Measurements from ENCODE around the gene NHS.

NHS gene

DNA sequence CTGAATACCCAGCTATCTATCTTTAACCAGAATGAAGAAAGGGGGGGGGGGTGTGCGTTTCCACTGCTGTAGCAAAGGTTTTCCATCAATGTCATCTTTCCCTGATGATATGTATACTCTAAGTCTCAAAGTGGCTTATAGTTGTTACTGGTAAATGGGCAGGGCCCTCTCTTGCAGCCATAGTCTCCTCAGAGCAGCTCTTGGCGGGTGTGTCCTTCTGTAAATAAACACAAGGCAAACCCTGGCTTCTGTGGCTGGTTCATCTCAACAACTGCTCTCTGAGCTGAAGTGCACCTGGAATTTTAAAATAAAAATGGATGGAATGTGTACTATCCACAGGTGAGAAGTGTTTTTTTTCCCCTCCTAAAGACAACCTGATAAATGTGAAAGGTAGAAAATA lies 304.8 kb downstream of the NHS start:
- no peaks in the 10 kb centered on the region for H3K79me2 ChIP-seq (ENCODE audit: insufficient read depth, low read length)
- H3K4me1 ChIP-seq (ENCODE audit: insufficient read depth, low read length): no peaks in the 10 kb centered on the region
- DNase-seq: no peak
- no peak overlapping the region for H3K27ac ChIP-seq (ENCODE audit: low read length)
- H3K9me3 ChIP-seq (ENCODE audit: insufficient read depth, low read length, severe bottlenecking): no peaks in the 10 kb centered on the region
- no peak overlapping the region for H3K4me3 ChIP-seq (ENCODE audit: low read depth in 1 of 2, low read length in 2 of 2)
- H3K9ac ChIP-seq (ENCODE audit: low read depth, low read length): no peak overlapping the region
- H4K20me1 ChIP-seq (ENCODE audit: insufficient read depth, low read length): no peaks in the 10 kb centered on the region
- H3K36me3 ChIP-seq (ENCODE audit: insufficient read depth, low read length): no peaks in the 10 kb centered on the region
- no peak for TF ChIP-seq EZH2 (IDR thresholded peaks at IDR 0.05; ENCODE audit: borderline replicate concordance, low read depth, low read length, severe bottlenecking)
- TF ChIP-seq, protein P1, sequence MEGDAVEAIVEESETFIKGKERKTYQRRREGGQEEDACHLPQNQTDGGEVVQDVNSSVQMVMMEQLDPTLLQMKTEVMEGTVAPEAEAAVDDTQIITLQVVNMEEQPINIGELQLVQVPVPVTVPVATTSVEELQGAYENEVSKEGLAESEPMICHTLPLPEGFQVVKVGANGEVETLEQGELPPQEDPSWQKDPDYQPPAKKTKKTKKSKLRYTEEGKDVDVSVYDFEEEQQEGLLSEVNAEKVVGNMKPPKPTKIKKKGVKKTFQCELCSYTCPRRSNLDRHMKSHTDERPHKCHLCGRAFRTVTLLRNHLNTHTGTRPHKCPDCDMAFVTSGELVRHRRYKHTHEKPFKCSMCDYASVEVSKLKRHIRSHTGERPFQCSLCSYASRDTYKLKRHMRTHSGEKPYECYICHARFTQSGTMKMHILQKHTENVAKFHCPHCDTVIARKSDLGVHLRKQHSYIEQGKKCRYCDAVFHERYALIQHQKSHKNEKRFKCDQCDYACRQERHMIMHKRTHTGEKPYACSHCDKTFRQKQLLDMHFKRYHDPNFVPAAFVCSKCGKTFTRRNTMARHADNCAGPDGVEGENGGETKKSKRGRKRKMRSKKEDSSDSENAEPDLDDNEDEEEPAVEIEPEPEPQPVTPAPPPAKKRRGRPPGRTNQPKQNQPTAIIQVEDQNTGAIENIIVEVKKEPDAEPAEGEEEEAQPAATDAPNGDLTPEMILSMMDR (IDR thresholded peaks at IDR 0.05; ENCODE audit: borderline replicate concordance, extremely low read depth, low read length, poor library complexity, severe bottlenecking): no peak
- H2AFZ ChIP-seq (ENCODE audit: low read depth, low read length): no peak overlapping the region
- no peak overlapping the region for H3K4me2 ChIP-seq (ENCODE audit: insufficient read depth, low read length)
- no peak for ATAC-seq (ENCODE audit: insufficient read depth, low read depth)
- no peaks in the 10 kb centered on the region for H3K27me3 ChIP-seq (ENCODE audit: insufficient read depth, low read length, poor library complexity)

DNA sequence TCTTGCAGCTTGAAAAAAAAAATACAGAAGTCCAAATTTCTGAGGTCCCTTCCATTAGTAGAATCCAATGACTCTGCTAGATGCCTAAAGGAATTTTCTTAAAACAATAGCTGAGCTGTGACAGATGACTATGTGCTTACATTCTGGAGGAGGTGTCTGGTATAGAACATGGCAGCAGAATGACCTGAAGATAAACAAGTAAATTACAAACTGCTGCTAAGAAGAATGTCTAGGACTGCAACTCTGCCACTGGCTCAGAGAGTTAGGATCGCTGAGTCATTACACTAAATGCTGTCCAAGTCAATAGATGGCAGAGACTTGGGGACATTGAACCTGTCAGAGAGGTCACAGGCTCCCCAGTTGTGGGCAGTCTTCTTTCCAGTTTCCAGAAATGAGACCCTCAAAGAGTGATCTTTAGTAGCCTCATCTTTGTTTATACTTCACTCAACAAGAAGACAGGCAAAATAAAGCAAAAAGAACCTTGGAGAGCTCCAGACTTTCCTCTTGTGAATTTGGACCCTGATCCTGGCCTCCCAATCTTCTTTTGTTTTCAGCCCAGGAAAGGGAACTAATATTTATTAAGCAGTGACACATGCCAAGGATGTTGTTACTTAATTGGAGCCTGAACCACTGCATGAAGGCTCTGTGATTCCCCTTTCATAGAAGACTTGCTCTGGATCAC lies 305.9 kb downstream of the NHS start:
- no peaks in the 10 kb centered on the region for H3K36me3 ChIP-seq (ENCODE audit: insufficient read depth, low read length)
- H4K20me1 ChIP-seq (ENCODE audit: insufficient read depth, low read length): no peaks in the 10 kb centered on the region
- H3K9ac ChIP-seq (ENCODE audit: low read depth, low read length): no peak overlapping the region
- DNase-seq (no peak), ATAC-seq (ENCODE audit: insufficient read depth, low read depth) (no peak)
- no peaks in the 10 kb centered on the region for H3K27me3 ChIP-seq (ENCODE audit: insufficient read depth, low read length, poor library complexity)
- no peaks in the 10 kb centered on the region for H3K4me1 ChIP-seq (ENCODE audit: insufficient read depth, low read length)
- H2AFZ ChIP-seq (ENCODE audit: low read depth, low read length): no peak overlapping the region
- no peak overlapping the region for H3K4me3 ChIP-seq (ENCODE audit: low read depth in 1 of 2, low read length in 2 of 2)
- no peaks in the 10 kb centered on the region for H3K79me2 ChIP-seq (ENCODE audit: insufficient read depth, low read length)
- H3K4me2 ChIP-seq (ENCODE audit: insufficient read depth, low read length): no peak overlapping the region
- no peaks in the 10 kb centered on the region for H3K9me3 ChIP-seq (ENCODE audit: insufficient read depth, low read length, severe bottlenecking)
- no peak overlapping the region for H3K27ac ChIP-seq (ENCODE audit: low read length)
- TF ChIP-seq EZH2 (IDR thresholded peaks at IDR 0.05; ENCODE audit: borderline replicate concordance, low read depth, low read length, severe bottlenecking): no peak
- TF ChIP-seq, protein P1 (IDR thresholded peaks at IDR 0.05; ENCODE audit: borderline replicate concordance, extremely low read depth, low read length, poor library complexity, severe bottlenecking): no peak

DNA sequence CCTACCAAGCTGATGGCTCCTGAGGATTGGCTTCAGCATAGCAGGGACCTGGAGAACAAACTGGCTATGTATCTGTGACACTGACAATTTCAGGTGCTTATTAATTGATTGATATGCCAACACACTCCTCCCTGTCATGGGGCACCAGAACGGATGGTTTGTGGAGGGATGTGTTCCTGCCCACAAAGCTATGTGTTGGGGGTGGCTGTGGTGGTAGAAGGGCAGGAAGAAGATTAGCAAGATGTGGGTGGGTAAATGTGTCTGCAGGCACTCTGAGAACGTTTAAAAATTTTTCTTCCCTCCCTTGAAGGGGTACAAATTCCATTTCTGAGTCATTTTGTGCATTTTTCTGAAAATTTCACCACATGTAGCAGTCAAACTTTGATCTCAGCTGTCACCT lies 307.3 kb downstream of the NHS start:
- H3K36me3 ChIP-seq (ENCODE audit: insufficient read depth, low read length): no peaks in the 10 kb centered on the region
- no peaks in the 10 kb centered on the region for H4K20me1 ChIP-seq (ENCODE audit: insufficient read depth, low read length)
- ATAC-seq (ENCODE audit: insufficient read depth, low read depth) (no peak), DNase-seq (no peak)
- H3K4me2 ChIP-seq (ENCODE audit: insufficient read depth, low read length): no peak overlapping the region
- H3K79me2 ChIP-seq (ENCODE audit: insufficient read depth, low read length): no peaks in the 10 kb centered on the region
- H3K9ac ChIP-seq (ENCODE audit: low read depth, low read length): no peak overlapping the region
- no peaks in the 10 kb centered on the region for H3K4me1 ChIP-seq (ENCODE audit: insufficient read depth, low read length)
- H3K9me3 ChIP-seq (ENCODE audit: insufficient read depth, low read length, severe bottlenecking): no peaks in the 10 kb centered on the region
- no peak overlapping the region for H2AFZ ChIP-seq (ENCODE audit: low read depth, low read length)
- TF ChIP-seq, protein P1 (IDR thresholded peaks at IDR 0.05; ENCODE audit: borderline replicate concordance, extremely low read depth, low read length, poor library complexity, severe bottlenecking): no peak
- TF ChIP-seq EZH2 (IDR thresholded peaks at IDR 0.05; ENCODE audit: borderline replicate concordance, low read depth, low read length, severe bottlenecking): no peak
- H3K27me3 ChIP-seq (ENCODE audit: insufficient read depth, low read length, poor library complexity): no peaks in the 10 kb centered on the region
- H3K27ac ChIP-seq (ENCODE audit: low read length): no peak overlapping the region
- H3K4me3 ChIP-seq (ENCODE audit: low read depth in 1 of 2, low read length in 2 of 2): no peak overlapping the region
